Measurements from ENCODE around the gene METTL27. TPM values are rescaled to one million over a fixed set of nuclear protein-coding genes. Genes with fewer than 3 reads are reported as not detected.

The METTL27 gene
- 10.8 and 28.3 TPM in 2 replicates for total RNA-seq

GRCh38 chr7:73842067-73842976 lies at the start of gene METTL27:
TSS of gene METTL27 (minus strand) at chr7:73842516. CDS start at chr7:73842140, 376 bp downstream.

GRCh38 chr7:73860859-73861258 lies 18.5 kb upstream of the METTL27 start, which contains the start of gene TMEM270:
TSS of gene TMEM270 (plus strand) at chr7:73861159. CDS start at chr7:73861195, 36 bp downstream.

DNA sequence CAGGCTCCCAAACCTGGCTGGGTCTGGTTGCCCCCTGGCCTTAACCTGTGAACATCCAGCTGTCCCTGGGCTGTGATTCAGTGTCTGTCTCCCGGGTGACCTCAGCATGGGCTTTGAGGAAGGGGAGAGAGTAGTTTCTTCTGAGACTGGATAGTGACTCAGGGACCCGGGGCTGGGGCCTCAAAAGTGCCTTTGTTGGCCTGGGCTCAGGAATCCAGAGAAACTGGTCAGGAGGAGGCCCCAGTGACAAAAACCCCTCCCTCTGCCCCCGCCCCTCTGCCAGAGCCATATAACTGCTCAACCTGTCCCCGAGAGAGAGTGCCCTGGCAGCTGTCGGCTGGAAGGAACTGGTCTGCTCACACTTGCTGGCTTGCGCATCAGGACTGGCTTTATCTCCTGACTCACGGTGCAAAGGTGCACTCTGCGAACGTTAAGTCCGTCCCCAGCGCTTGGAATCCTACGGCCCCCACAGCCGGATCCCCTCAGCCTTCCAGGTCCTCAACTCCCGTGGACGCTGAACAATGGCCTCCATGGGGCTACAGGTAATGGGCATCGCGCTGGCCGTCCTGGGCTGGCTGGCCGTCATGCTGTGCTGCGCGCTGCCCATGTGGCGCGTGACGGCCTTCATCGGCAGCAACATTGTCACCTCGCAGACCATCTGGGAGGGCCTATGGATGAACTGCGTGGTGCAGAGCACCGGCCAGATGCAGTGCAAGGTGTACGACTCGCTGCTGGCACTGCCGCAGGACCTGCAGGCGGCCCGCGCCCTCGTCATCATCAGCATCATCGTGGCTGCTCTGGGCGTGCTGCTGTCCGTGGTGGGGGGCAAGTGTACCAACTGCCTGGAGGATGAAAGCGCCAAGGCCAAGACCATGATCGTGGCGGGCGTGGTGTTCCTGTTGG lies 11.4 kb downstream of the METTL27 start, which contains the start of gene CLDN4:
Gene CLDN4, plus strand, starts transcription at position 316 of the 903 bp plus-strand sequence. Its CDS starts 206 bp downstream, at position 522.

Other genes with a start within 250 kb of the METTL27 start
- 0.25 TPM in 1 of 2 replicates, not detected in the other for gene MLXIPL, start 218.0 kb downstream of the METTL27 start, total RNA-seq
- 1.8 and 8.5 TPM in 2 replicates for gene VPS37D, start 174.7 kb downstream of the METTL27 start, total RNA-seq
- 7.2 and 7.7 TPM in 2 replicates for gene DNAJC30, start 159.1 kb downstream of the METTL27 start, total RNA-seq
- 62.2 and 90.3 TPM in 2 replicates for gene BUD23, start 158.9 kb downstream of the METTL27 start, total RNA-seq
- gene STX1A, start 122.8 kb downstream of the METTL27 start, total RNA-seq: 19.5 and 23.8 TPM in 2 replicates
- 29.2 and 38.9 TPM in 2 replicates for gene ABHD11, start 103.7 kb downstream of the METTL27 start, total RNA-seq
- gene CLDN3, start 72.2 kb downstream of the METTL27 start, total RNA-seq: 4.4 and 18.4 TPM in 2 replicates
- 93.7 and 98.1 TPM in 2 replicates for gene CLDN4, start 11.5 kb downstream of the METTL27 start, total RNA-seq
- not detected in 2 replicates for gene TMEM270, start 18.6 kb upstream of the METTL27 start, total RNA-seq
- 0.38 TPM in 1 of 2 replicates, not detected in the other for gene ELN, start 185.7 kb upstream of the METTL27 start, total RNA-seq
- gene LIMK1, start 241.3 kb upstream of the METTL27 start, total RNA-seq: 77.9 and 94.3 TPM in 2 replicates

Data from mesangial cell (primary cell).